Fibroblast of lung (primary cell): ENCODE results near the gene SLC27A5. TPM values are rescaled to one million over a fixed set of nuclear protein-coding genes. Genes with fewer than 3 reads are reported as not detected.

Source experiments
- DNase-seq, 2 donors: peaks; one replicate each; pipeline versions ENCODE4 v3.0.0 to v3.0.0-alpha.2; 2010; ENCODE audit warnings: low read depth in 2 of 2
- H2AFZ ChIP-seq: 2 replicates; pipeline ENCODE4 v1.5.1; 2012; ENCODE audit warnings: low read length, control low read depth, inconsistent platforms
- H3K27ac ChIP-seq: 2 replicates; pipeline ENCODE4 v1.5.1; 2011; ENCODE audit warnings: low read length, control low read depth; ENCODE audit not compliant: insufficient read depth
- H3K27me3 ChIP-seq: 2 replicates; pipeline ENCODE4 v1.5.1; 2011; ENCODE audit warnings: mild to moderate bottlenecking, low read length; ENCODE audit not compliant: control insufficient read depth, insufficient read depth
- H3K36me3 ChIP-seq: 2 replicates; pipeline ENCODE4 v1.5.1; 2011; ENCODE audit warnings: low read length; ENCODE audit not compliant: control insufficient read depth, insufficient read depth
- H3K4me1 ChIP-seq: 2 replicates; pipeline ENCODE4 v1.5.1; 2011; ENCODE audit warnings: low read length; ENCODE audit not compliant: control insufficient read depth, insufficient read depth; ENCODE audit errors: extremely low read depth
- H3K4me2 ChIP-seq: 2 replicates; pipeline ENCODE4 v1.5.1; 2011; ENCODE audit warnings: low read length, control low read depth; ENCODE audit not compliant: insufficient read depth; ENCODE audit errors: extremely low read depth
- H3K4me3 ChIP-seq, 4 experiments: fragments of 200-600 bp in 1 of 4; sonication (generic) in 1 of 4; replicated peaks in 1 of 4; 2 replicates each; pipeline ENCODE4 v1.5.1; 2011 to 2016; ENCODE audit warnings: low read length in 4 of 4, low read depth in 3 of 4, mild to moderate bottlenecking in 3 of 4, control low read depth in 2 of 4, inconsistent platforms in 1 of 4, mixed read lengths in 1 of 4; ENCODE audit not compliant: insufficient read depth in 1 of 4; ENCODE audit errors: control extremely low read depth in 1 of 4
- H3K79me2 ChIP-seq: 2 replicates; pipeline ENCODE4 v1.5.1; 2012; ENCODE audit warnings: mild to moderate bottlenecking, low read length, inconsistent platforms; ENCODE audit not compliant: control insufficient read depth, insufficient read depth
- H3K9ac ChIP-seq: 2 replicates; pipeline ENCODE4 v1.5.1; 2011; ENCODE audit warnings: mild to moderate bottlenecking, low read length, control low read depth; ENCODE audit not compliant: insufficient read depth
- H3K9me3 ChIP-seq: 2 replicates; pipeline ENCODE4 v1.5.1; 2012; ENCODE audit warnings: low read depth, low read length; ENCODE audit not compliant: control insufficient read depth, insufficient read depth
- H4K20me1 ChIP-seq: 2 replicates; pipeline ENCODE4 v1.5.1; 2011; ENCODE audit warnings: low read length; ENCODE audit not compliant: control insufficient read depth, insufficient read depth; ENCODE audit errors: extremely low read depth
- EZH2 ChIP-seq: IDR thresholded peaks from 2 replicates; pipeline ENCODE4 v1.5.1; 2012; ENCODE audit warnings: low read length, control low read depth, mild to moderate bottlenecking; ENCODE audit errors: missing control alignments
- polyA plus RNA-seq, 2 donors: library from polyadenylated mRNA; depleted of rRNA in 1 of 2; stranded (reverse) in 1 of 2; unstranded in 1 of 2; fragments of >200 nt; gene quantifications; 2 replicates each; pipeline ENCODE4 v1.2.1, GENCODE V29; 2011 to 2012; ENCODE audit warnings: missing spikeins in 1 of 2
- total RNA-seq: library from RNA; depleted of rRNA; stranded (reverse); fragments of >200 nt; gene quantifications from 2 replicates; pipeline ENCODE4 v1.2.1, GENCODE V29; 2014
- TF ChIP-seq, protein P1 (sequence below), 2 donors: IDR thresholded peaks in 1 of 2; conservative IDR thresholded peaks in 1 of 2; 1 replicate in 1 of 2; 2 replicates in 1 of 2; pipeline ENCODE4 v1.5.1; 2011 to 2012; ENCODE audit warnings: low read length in 2 of 2, control low read depth in 1 of 2, inconsistent platforms in 1 of 2, low read depth in 1 of 2, mild to moderate bottlenecking in 1 of 2

The SLC27A5 gene
- total and polyA plus RNA-seq, 2 donors (not counting 1 experiment from before 2014, with no cell fraction given) = 5.2 to 10.1 TPM

DNA sequence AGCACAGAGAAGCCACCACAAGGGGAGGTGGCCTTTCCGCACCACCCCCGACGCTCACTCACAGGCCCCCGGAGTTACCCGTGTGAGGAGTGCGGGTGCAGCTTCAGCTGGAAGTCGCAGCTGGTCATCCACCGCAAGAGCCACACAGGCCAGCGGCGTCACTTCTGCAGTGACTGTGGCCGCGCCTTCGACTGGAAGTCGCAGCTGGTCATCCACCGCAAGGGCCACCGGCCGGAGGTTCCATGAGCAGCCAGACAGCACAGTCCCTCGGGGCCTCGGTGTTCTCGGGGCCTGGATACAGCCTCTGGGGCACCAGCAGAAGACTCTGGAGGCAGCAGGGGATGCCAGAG is 31.3 kb downstream of the SLC27A5 start:
- no peak overlapping the region for H2AFZ ChIP-seq
- H3K36me3 ChIP-seq = peaks cover 4% of the 10 kb centered on the region
- no peak overlapping the region for H3K9ac ChIP-seq
- no peaks in the 10 kb centered on the region for H3K27me3 ChIP-seq
- H3K27ac ChIP-seq = no peak overlapping the region
- no peak overlapping the region for H3K4me2 ChIP-seq
- no peak for DNase-seq
- peaks cover 8% of the 10 kb centered on the region for H3K4me1 ChIP-seq
- no peaks in the 10 kb centered on the region for H4K20me1 ChIP-seq
- H3K9me3 ChIP-seq = no peaks in the 10 kb centered on the region
- no peak overlapping the region for H3K4me3 ChIP-seq
- H3K79me2 ChIP-seq = no peaks in the 10 kb centered on the region
- no peak for TF ChIP-seq EZH2
- TF ChIP-seq, protein P1, sequence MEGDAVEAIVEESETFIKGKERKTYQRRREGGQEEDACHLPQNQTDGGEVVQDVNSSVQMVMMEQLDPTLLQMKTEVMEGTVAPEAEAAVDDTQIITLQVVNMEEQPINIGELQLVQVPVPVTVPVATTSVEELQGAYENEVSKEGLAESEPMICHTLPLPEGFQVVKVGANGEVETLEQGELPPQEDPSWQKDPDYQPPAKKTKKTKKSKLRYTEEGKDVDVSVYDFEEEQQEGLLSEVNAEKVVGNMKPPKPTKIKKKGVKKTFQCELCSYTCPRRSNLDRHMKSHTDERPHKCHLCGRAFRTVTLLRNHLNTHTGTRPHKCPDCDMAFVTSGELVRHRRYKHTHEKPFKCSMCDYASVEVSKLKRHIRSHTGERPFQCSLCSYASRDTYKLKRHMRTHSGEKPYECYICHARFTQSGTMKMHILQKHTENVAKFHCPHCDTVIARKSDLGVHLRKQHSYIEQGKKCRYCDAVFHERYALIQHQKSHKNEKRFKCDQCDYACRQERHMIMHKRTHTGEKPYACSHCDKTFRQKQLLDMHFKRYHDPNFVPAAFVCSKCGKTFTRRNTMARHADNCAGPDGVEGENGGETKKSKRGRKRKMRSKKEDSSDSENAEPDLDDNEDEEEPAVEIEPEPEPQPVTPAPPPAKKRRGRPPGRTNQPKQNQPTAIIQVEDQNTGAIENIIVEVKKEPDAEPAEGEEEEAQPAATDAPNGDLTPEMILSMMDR (conservative IDR thresholded peaks at IDR 0.05 in 1 of 2, IDR thresholded peaks at IDR 0.05 in 1 of 2; ENCODE audit: low read depth in 1 of 2, low read length in 2 of 2) = no peak

DNA sequence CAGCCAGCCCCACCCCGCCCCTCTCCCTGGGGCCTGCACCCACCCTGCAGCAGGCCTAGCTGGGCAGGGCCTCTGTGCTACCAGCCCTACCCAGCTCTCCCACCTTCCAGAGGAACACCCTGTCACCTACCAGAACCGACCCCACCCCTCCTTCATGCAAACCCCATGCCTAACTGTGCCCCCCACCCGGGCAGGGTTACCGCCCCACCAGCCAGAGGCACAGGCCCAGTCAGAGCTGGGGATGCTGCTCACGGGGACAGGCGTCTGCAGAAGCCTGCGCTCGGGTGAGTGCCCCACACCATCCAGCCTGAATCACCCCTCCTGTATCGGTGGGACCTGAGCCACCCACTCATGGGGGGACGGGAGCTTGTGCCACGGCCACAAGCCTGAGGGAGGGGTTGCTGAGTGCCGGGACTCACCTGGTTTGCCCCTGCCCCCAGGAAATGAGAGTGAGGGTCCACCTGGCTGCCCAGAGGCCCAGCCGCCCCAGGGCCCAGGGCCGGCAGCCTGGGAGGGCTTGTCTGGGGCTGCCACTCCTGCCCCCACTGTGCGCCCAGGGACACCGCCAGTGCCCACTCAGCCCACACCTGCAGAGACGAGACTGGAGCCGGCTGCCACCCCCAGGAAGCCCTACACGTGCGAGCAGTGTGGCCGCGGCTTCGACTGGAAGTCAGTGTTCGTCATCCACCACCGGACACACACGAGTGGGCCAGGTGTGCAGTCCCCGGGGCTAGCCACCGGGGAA is 31.9 kb downstream of the SLC27A5 start:
- Histone ChIP-seq H4K20me1 (no peaks in the 10 kb centered on the region), H3K4me2 (no peak overlapping the region), H3K9ac (no peak overlapping the region), H3K27ac (no peak overlapping the region), H3K4me1 (peaks cover 12% of the 10 kb centered on the region), H3K9me3 (no peaks in the 10 kb centered on the region), H3K79me2 (no peaks in the 10 kb centered on the region), H3K27me3 (no peaks in the 10 kb centered on the region), H3K4me3 (no peak overlapping the region), H3K36me3 (peaks cover 4% of the 10 kb centered on the region), H2AFZ (no peak overlapping the region)
- no peak for DNase-seq
- TF ChIP-seq, protein P1 (conservative IDR thresholded peaks at IDR 0.05 in 1 of 2, IDR thresholded peaks at IDR 0.05 in 1 of 2; ENCODE audit: low read depth in 1 of 2, low read length in 2 of 2) = no peak
- no peak for TF ChIP-seq EZH2

DNA sequence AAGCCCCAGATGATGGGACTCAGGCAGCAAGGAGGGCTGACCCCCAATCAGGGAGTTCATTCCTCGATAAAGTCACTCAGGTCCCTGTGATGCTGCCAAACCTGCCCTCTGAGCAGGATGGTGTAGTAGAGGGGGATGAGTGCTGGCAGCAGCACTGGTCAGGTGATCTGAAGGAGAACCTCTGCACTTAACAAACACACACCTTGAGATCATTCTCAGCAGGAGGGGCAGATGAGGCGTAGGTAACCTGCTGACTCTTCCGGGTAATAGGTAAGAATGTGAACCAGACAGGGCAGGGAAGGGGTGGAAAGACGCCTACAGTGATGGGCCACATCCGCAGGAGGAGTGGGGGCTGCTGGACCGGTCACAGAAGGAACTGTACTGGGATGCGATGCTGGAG is 32.5 kb downstream of the SLC27A5 start:
- peaks cover 17% of the 10 kb centered on the region for H3K4me1 ChIP-seq
- H3K4me2 ChIP-seq = no peak overlapping the region
- H3K27me3 ChIP-seq = no peaks in the 10 kb centered on the region
- no peak for TF ChIP-seq EZH2
- TF ChIP-seq, protein P1 (conservative IDR thresholded peaks at IDR 0.05 in 1 of 2, IDR thresholded peaks at IDR 0.05 in 1 of 2; ENCODE audit: low read depth in 1 of 2, low read length in 2 of 2) = no peak
- H3K79me2 ChIP-seq = no peaks in the 10 kb centered on the region
- H3K4me3 ChIP-seq = no peak overlapping the region
- H3K27ac ChIP-seq = no peak overlapping the region
- no peaks in the 10 kb centered on the region for H4K20me1 ChIP-seq
- no peak overlapping the region for H3K9ac ChIP-seq
- no peak overlapping the region for H2AFZ ChIP-seq
- peaks cover 4% of the 10 kb centered on the region for H3K36me3 ChIP-seq
- no peak for DNase-seq
- no peaks in the 10 kb centered on the region for H3K9me3 ChIP-seq
